WTC11 (cell line): Measurements from ENCODE around the gene SKAP1. TPM values are rescaled to one million over a fixed set of nuclear protein-coding genes. Genes with fewer than 3 reads are reported as not detected.

Source experiments
- ATAC-seq: fragments of 200-7000 bp; cut with Tn5 transposase; 2 replicates; pipeline ENCODE4 v1.10.0; 2021; ENCODE audit warnings: mild to moderate bottlenecking, moderate library complexity
- CTCF ChIA-PET: fragments of 300-600 bp; sonication (Branson Sonifier 250); formaldehyde crosslinking; loops from one replicate; lab custom pipeline; 2021; ENCODE audit warnings: antibody characterized with exemption; lab: Charles Lee
- POLR2A ChIA-PET: fragments of 350-600 bp; sonication (Branson Sonifier 250); formaldehyde crosslinking; loops from one replicate; lab custom pipeline; 2021; ENCODE audit warnings: antibody characterized with exemption; lab: Charles Lee
- DNase-seq: peaks from one replicate; pipeline ENCODE4 v3.0.0; 2021; ENCODE audit warnings: low spot score
- H3K27ac Mint-ChIP-seq: 2 replicates; pipeline ENCODE4 v1.8.0; 2021; ENCODE audit warnings: mixed read lengths
- H3K27me3 Mint-ChIP-seq: 2 replicates; pipeline ENCODE4 v1.8.0; 2021; ENCODE audit warnings: low read depth, mild to moderate bottlenecking, moderate library complexity, mixed read lengths
- H3K36me3 Mint-ChIP-seq: 2 replicates; pipeline ENCODE4 v1.8.0; 2021; ENCODE audit warnings: mixed read lengths
- H3K4me1 Mint-ChIP-seq: 2 replicates; pipeline ENCODE4 v1.8.0; 2022; ENCODE audit warnings: mixed read lengths
- H3K4me3 Mint-ChIP-seq: 2 replicates; pipeline ENCODE4 v1.8.0; 2021; ENCODE audit warnings: mild to moderate bottlenecking, moderate library complexity, mixed read lengths
- H3K9me3 Mint-ChIP-seq: 2 replicates; pipeline ENCODE4 v1.8.0; 2021; ENCODE audit warnings: mixed read lengths
- ARID4B ChIP-seq: sonication (generic); formaldehyde crosslinking; IDR thresholded peaks from 2 replicates; pipeline ENCODE4 v1.8.0; 2023; ENCODE audit warnings: missing genetic modification reagents, mild to moderate bottlenecking, borderline replicate concordance
- CBFB ChIP-seq: sonication (generic); formaldehyde crosslinking; IDR thresholded peaks from 2 replicates; pipeline ENCODE4 v1.8.1; 2022; ENCODE audit warnings: mild to moderate bottlenecking, low read depth, missing genetic modification reagents
- EMX1 ChIP-seq: fragments of 250-450 bp; sonication (Bioruptor Pico); IDR thresholded peaks from 2 replicates; pipeline ENCODE4 v1.8.0; 2021; ENCODE audit warnings: mild to moderate bottlenecking
- ETV6 ChIP-seq: sonication (generic); formaldehyde crosslinking; IDR thresholded peaks from 2 replicates; pipeline ENCODE4 v1.8.1; 2022; ENCODE audit warnings: mild to moderate bottlenecking, missing genetic modification reagents
- NFE2L1 ChIP-seq: sonication (generic); formaldehyde crosslinking; IDR thresholded peaks from 2 replicates; pipeline ENCODE4 v1.8.1; 2023; ENCODE audit warnings: missing genetic modification reagents
- RORB ChIP-seq: fragments of 250-450 bp; sonication (Bioruptor Pico); IDR thresholded peaks from 2 replicates; pipeline ENCODE4 v1.9.0; 2021; ENCODE audit warnings: mild to moderate bottlenecking
- SMAD3 ChIP-seq: sonication (generic); formaldehyde crosslinking; IDR thresholded peaks from 2 replicates; pipeline ENCODE4 v1.8.0; 2022; ENCODE audit warnings: missing genetic modification reagents, mild to moderate bottlenecking, borderline replicate concordance
- USF2 ChIP-seq: sonication (generic); formaldehyde crosslinking; IDR thresholded peaks from 2 replicates; pipeline ENCODE4 v1.8.1; 2023; ENCODE audit warnings: mild to moderate bottlenecking, missing genetic modification reagents, moderate library complexity
- ZBTB43 ChIP-seq: sonication (generic); formaldehyde crosslinking; IDR thresholded peaks from 2 replicates; pipeline ENCODE4 v1.8.1; 2023; ENCODE audit warnings: mild to moderate bottlenecking, missing genetic modification reagents
- ZNF232 ChIP-seq: sonication (generic); formaldehyde crosslinking; IDR thresholded peaks from 2 replicates; pipeline ENCODE4 v1.8.0; 2022; ENCODE audit warnings: mild to moderate bottlenecking, missing genetic modification reagents
- ZNF512 ChIP-seq: sonication (generic); formaldehyde crosslinking; IDR thresholded peaks from 2 replicates; pipeline ENCODE4 v1.8.1; 2022; ENCODE audit warnings: missing genetic modification reagents, borderline replicate concordance
- total RNA-seq: library from RNA; stranded (reverse); gene quantifications from 3 replicates; pipeline ENCODE4 v1.2.3, GENCODE V29; 2021
- TF ChIP-seq, protein P1 (sequence below): sonication (generic); formaldehyde crosslinking; IDR thresholded peaks from 2 replicates; pipeline ENCODE4 v1.8.1; 2022; ENCODE audit warnings: low read depth, mild to moderate bottlenecking, moderate library complexity, missing genetic modification reagents, borderline replicate concordance
- TF ChIP-seq, protein P2 (sequence below): sonication (generic); formaldehyde crosslinking; conservative IDR thresholded peaks from 2 replicates; pipeline ENCODE4 v1.8.1; 2022; ENCODE audit warnings: mild to moderate bottlenecking, missing genetic modification reagents

The SKAP1 gene
- total RNA-seq, 1 experiment from 2014 or later, result not detected

DNA sequence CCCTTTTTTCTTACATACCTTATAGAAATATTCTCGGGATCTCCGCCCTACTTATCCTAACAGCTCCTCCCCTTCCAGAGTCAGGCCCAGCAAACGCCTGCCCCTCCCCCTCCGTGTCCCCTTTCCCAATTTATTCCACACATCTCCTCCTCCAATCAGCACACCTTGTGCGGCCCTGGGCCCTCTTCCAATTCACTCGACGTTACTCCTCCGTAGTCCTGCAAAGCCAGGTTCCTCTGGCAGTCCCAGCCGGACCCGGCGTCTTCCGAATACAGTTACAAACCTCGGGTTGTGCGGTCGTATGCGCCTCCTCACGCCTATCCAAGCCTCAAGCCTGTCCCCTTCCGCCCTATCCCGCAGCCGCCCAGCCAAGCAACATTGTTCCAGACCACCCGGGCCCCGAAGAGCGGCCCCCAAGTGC, 329.4 kb downstream of the SKAP1 start:
- CTCF ChIA-PET, result interaction anchor here (0.5 to 3.3 kb wide), 13 partner anchors 20 to 235 kb away, joined by 3 to 19 read pairs (median 3); partner anchors contain the start of gene CDK5RAP3
- POLR2A ChIA-PET, result interaction anchor here (1.0 to 1.5 kb wide), 6 partner anchors 16 to 52 kb away, joined by 3 to 8 read pairs (median 6); no protein-coding TSS in a partner anchor
- Mint-ChIP-seq H3K27ac (peak overlapping the region; percentile 97), H3K4me1 (peaks cover 11% of the 10 kb centered on the region), H3K4me3 (peak overlapping the region; percentile 87), H3K36me3 (no peaks in the 10 kb centered on the region), H3K9me3 (peaks cover 10% of the 10 kb centered on the region), H3K27me3 (peaks cover 5% of the 10 kb centered on the region; the same call in 1 of the 2 replicates)
- peak; percentile 74 for DNase-seq
- TF ChIP-seq ZNF232 (CRISPR knock-in tag) (peak; percentile 72; the same call in 1 of the 2 replicates), NFE2L1 (0 out of 2 replicates have a peak, but pooled peaks have one; percentile 44)
- TF ChIP-seq, protein P1, sequence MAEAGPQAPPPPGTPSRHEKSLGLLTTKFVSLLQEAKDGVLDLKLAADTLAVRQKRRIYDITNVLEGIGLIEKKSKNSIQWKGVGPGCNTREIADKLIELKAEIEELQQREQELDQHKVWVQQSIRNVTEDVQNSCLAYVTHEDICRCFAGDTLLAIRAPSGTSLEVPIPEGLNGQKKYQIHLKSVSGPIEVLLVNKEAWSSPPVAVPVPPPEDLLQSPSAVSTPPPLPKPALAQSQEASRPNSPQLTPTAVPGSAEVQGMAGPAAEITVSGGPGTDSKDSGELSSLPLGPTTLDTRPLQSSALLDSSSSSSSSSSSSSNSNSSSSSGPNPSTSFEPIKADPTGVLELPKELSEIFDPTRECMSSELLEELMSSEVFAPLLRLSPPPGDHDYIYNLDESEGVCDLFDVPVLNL, result no peak
- peak; percentile 62 for ATAC-seq

GRCh38 chr17:48100160-48100559, 329.9 kb downstream of the SKAP1 start:
- TF ChIP-seq EMX1 (CRISPR knock-in tag) (no peak), ARID4B (no peak), ZNF512 (CRISPR knock-in tag) (no peak), SMAD3 (CRISPR knock-in tag) (no peak), CBFB (CRISPR knock-in tag) (no peak), RORB (CRISPR knock-in tag) (no peak), ETV6 (CRISPR knock-in tag) (no peak)
- POLR2A ChIA-PET, result interaction anchor here (1.0 to 1.5 kb wide), 5 partner anchors 16 to 51 kb away, joined by 3 to 8 read pairs (median 7); no protein-coding TSS in a partner anchor

DNA sequence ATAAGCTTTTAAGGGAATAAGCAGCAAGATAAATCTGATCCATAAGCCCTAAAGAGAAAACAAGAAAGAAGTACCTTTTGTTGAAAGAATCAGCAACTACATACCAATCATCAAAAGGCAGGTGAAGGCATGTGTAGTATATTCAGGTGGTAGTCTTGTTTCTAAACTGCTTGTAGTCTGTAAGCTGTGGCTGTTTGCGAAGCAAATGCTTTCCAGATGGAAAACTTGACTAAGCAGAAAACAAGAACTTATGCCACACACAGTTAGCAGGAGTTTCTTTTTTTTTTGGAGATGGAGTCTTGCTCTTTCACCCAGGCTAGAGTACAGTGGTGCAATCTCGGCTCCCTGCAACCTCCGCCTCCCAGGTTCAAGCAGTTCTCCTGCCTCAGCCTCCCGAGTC, 334.4 kb downstream of the SKAP1 start:
- no peaks in the 10 kb centered on the region for H3K27me3 Mint-ChIP-seq

More at GRCh38 chr17:48100160-48100559, 329.9 kb downstream of the SKAP1 start:
- Mint-ChIP-seq H3K4me1 (peaks cover 11% of the 10 kb centered on the region), H3K27me3 (peaks cover 5% of the 10 kb centered on the region; the same call in 1 of the 2 replicates), H3K9me3 (peaks cover 10% of the 10 kb centered on the region), H3K4me3 (peak overlapping the region; percentile 87), H3K36me3 (no peaks in the 10 kb centered on the region), H3K27ac (peak overlapping the region; percentile 97)
- ATAC-seq (no peak), DNase-seq (no peak)
- CTCF ChIA-PET, result interaction anchor here (0.6 to 3.3 kb wide), 10 partner anchors 20 to 236 kb away, joined by 3 to 19 read pairs (median 4); partner anchors contain the start of gene CDK5RAP3

More for the DNA sequence above, 334.4 kb downstream of the SKAP1 start:
- TF ChIP-seq, protein P2, sequence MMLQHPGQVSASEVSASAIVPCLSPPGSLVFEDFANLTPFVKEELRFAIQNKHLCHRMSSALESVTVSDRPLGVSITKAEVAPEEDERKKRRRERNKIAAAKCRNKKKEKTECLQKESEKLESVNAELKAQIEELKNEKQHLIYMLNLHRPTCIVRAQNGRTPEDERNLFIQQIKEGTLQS (CRISPR knock-in tag), result no peak
- no peak for TF ChIP-seq ZBTB43 (CRISPR knock-in tag)
- TF ChIP-seq USF2 (CRISPR knock-in tag), result no peak
- ChIA-PET CTCF (interaction anchor here (0.5 to 1.1 kb wide), 3 partner anchors 14 to 75 kb away, joined by 3 to 5 read pairs (median 3); no protein-coding TSS in a partner anchor), POLR2A (no interaction called here)
- ATAC-seq, result no peak
- H3K4me1 Mint-ChIP-seq, result peaks cover 20% of the 10 kb centered on the region
- no peak for DNase-seq
- H3K4me3 Mint-ChIP-seq, result no peak overlapping the region
- no peaks in the 10 kb centered on the region for H3K9me3 Mint-ChIP-seq
- no peaks in the 10 kb centered on the region for H3K36me3 Mint-ChIP-seq
- no peak overlapping the region for H3K27ac Mint-ChIP-seq
